GM12872 (cell line): ENCODE measurements around the gene ME3.

Experiments used
- CTCF ChIP-seq: IDR thresholded peaks from 3 replicates; pipeline ENCODE4 v1.5.1; 2011; ENCODE audit warnings: low read depth, mild to moderate bottlenecking, low read length, moderate library complexity; ENCODE audit not compliant: insufficient read depth

Gene ME3

GRCh38 chr11:86638673-86639072 lies 33.7 kb downstream of the ME3 start:
- no peak for TF ChIP-seq CTCF

GRCh38 chr11:86637988-86638387 lies 34.4 kb downstream of the ME3 start:
- no peak for TF ChIP-seq CTCF

DNA sequence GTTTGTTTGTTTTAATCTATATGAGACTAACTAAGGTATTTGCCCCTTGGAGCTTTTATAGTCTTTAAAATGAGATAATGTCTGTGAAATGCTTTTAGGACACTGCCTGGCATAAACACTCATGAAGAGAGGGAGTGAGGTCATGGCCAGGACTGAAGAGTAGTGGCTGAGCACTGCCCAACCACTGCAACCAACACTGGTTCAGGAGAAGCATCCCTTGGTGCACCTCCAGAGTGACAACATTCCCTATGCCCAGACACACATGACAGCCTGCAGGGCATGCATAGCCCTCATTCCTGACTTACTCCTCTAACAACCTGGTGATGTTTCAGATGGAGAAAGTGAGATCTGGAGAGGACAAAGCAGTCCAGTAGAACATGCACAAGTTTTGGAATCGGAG lies 36.1 kb downstream of the ME3 start:
- TF ChIP-seq CTCF, result no peak

DNA sequence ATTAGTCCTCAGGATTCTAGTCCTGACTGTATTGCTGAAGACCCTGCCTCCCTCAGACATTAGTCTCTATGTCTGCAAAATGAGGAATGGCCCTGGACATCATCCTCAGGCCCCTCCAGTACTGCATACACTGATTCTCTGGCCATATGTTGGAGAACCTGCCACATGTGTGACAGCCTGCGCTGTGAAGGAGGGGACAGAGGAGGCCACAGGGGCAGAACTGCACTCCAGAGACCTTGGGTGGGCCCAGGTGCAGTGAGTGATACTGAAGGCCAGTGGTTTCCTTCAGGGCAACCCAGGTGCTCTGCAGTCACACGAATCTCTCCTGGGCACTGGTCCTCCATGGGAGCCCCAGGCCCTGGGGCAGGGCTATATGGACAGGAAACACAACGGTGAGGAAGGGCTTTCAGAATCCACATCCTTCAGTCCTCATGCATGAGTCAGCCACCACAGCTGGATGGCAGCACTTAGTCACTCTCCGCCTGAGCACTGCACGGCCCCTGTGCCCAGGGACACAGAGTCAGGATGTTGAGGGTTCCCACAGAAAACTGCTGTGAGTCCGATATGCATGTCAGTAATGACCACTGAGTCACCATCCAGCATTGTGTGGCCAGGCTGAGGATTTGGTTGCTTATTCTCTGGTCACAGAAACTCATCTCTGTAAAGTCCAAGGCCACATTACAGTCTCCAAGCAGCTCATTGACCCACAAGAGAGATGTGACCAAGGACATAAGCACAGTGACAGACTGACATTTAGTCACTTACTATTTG lies 39.7 kb downstream of the ME3 start:
- no peak for TF ChIP-seq CTCF

- no peak for TF ChIP-seq CTCF
These were observed 42.0 kb downstream of the ME3 start for GRCh38 chr11:86630229-86630981.

- TF ChIP-seq CTCF, result no peak
These were observed 43.2 kb downstream of the ME3 start for GRCh38 chr11:86629045-86629706.

DNA sequence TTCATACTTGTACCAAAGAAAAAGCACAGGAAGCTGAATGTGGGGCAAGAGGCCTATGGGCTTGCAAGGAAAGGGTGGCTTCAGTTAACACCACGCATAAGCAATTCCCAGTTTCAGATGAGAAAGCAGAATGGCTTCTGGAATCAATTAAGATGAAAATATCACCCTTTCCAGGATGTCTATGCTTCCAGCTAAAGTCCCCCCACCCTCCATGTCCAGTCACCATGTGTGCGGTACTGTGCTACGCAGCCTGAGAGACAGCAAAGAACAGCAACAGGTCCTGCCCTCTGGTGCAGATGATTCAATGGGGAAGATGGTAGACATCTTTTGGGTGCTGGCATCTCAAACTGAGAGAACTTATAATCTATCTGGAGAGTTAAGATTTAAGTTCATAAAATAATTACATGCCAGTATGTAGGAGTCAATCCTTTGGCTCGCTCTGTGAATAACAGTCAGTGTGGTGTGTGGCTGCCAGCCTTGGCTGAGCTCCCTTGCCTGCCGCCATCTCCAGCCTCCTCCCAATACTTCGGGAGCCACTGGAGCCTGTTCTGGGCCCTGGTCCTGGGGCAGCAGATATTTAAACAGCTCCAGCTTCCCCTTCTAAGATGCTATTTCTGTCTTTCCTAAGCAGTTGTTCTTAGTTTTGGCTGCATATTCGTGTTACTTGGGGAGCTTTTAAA lies 44.5 kb downstream of the ME3 start:
- no peak for TF ChIP-seq CTCF
